Esophagus (tissue), 2 donors: Measurements from ENCODE around the gene IL26. TPM values are rescaled to one million over a fixed set of nuclear protein-coding genes. Genes with fewer than 3 reads are reported as not detected.
"Not testable (repeated sequence)": the region's sequence is repeated elsewhere in the genome, so short reads cannot be mapped to it uniquely, and the experiment has no call there.

Source experiments
- H3K27ac ChIP-seq, 2 donors: one replicate each; pipeline ENCODE4 v1.5.1; 2013; ENCODE audit warnings: low read depth in 2 of 2, mild to moderate bottlenecking in 2 of 2, inconsistent platforms in 1 of 2, low read length in 1 of 2, moderate library complexity in 1 of 2
- H3K27me3 ChIP-seq, 2 donors: one replicate each; pipeline ENCODE4 v1.6.1; 2013; ENCODE audit warnings: low read length in 2 of 2, control low read depth in 1 of 2, mild to moderate bottlenecking in 1 of 2; ENCODE audit not compliant: insufficient read depth in 2 of 2, control insufficient read depth in 1 of 2
- H3K36me3 ChIP-seq, 2 donors: one replicate each; pipeline ENCODE4 v1.6.1; 2013; ENCODE audit warnings: low read length in 1 of 2; ENCODE audit not compliant: control insufficient read depth in 2 of 2, insufficient read depth in 2 of 2
- H3K4me1 ChIP-seq, 2 donors: one replicate each; pipeline ENCODE4 v1.6.1; 2013; ENCODE audit warnings: low read length in 1 of 2; ENCODE audit not compliant: control insufficient read depth in 2 of 2, insufficient read depth in 2 of 2
- H3K4me3 ChIP-seq, 2 donors: one replicate each; pipeline ENCODE4 v1.5.1; 2013; ENCODE audit warnings: low read length in 2 of 2, mild to moderate bottlenecking in 2 of 2, low read depth in 1 of 2, moderate library complexity in 1 of 2
- H3K9me3 ChIP-seq, 2 donors: one replicate each; pipeline ENCODE4 v1.6.1; 2013; ENCODE audit warnings: mild to moderate bottlenecking in 2 of 2, low read depth in 1 of 2, low read length in 1 of 2, moderate library complexity in 1 of 2; ENCODE audit not compliant: control insufficient read depth in 2 of 2, insufficient read depth in 1 of 2
- WGBS, 2 donors: extraction: QIAGEN DNeasy Blood & Tissue Kit; methylation state at CpG; one replicate each; pipeline ENCODE4 v1.1.7; 2013; 5-methylcytosine and 5-hydroxymethylcytosine counted together
- polyA plus RNA-seq, 2 donors: library from polyadenylated mRNA; stranded (reverse); fragments of 200-250 nt; gene quantifications; one replicate each; pipeline ENCODE4 v1.2.3, GENCODE V29; 2013
- donor health status: healthy with polysubstance abuse.
- donor health status: Bipolar disorder and iron deficiency.

Gene IL26
- polyA plus RNA-seq, 2 donors, result 0.06 TPM; not detected in 1

DNA sequence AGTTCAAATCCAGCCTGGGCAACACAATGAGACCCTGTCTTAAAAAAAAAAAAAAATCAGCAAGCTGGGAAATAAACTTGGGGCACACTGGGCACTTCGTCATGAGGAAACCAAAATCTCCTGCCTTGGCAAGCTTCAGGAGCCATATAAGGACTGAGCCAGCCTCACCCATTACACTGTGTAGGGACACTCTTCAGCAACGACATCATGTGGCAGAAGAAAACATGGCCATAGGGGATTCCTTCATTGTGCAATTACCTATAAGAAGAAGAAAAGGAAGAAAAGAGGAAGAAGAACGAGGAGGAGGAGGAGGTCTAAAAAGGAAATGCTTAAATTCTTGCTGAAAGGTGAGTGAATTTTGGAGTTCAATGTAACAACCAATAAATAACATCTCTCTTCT is 40.0 kb downstream of the IL26 start:
- H3K4me3 ChIP-seq, result no peak overlapping the region
- H3K36me3 ChIP-seq, result no peaks in the 10 kb centered on the region
- H3K27ac ChIP-seq, result no peak overlapping the region
- no peaks in the 10 kb centered on the region for H3K27me3 ChIP-seq
- H3K9me3 ChIP-seq, result no peaks in the 10 kb centered on the region
- 68 to 71% methylated on average over 3 of the region's 3 CpGs for WGBS, 2 donors
- H3K4me1 ChIP-seq, result no peaks in the 10 kb centered on the region

DNA sequence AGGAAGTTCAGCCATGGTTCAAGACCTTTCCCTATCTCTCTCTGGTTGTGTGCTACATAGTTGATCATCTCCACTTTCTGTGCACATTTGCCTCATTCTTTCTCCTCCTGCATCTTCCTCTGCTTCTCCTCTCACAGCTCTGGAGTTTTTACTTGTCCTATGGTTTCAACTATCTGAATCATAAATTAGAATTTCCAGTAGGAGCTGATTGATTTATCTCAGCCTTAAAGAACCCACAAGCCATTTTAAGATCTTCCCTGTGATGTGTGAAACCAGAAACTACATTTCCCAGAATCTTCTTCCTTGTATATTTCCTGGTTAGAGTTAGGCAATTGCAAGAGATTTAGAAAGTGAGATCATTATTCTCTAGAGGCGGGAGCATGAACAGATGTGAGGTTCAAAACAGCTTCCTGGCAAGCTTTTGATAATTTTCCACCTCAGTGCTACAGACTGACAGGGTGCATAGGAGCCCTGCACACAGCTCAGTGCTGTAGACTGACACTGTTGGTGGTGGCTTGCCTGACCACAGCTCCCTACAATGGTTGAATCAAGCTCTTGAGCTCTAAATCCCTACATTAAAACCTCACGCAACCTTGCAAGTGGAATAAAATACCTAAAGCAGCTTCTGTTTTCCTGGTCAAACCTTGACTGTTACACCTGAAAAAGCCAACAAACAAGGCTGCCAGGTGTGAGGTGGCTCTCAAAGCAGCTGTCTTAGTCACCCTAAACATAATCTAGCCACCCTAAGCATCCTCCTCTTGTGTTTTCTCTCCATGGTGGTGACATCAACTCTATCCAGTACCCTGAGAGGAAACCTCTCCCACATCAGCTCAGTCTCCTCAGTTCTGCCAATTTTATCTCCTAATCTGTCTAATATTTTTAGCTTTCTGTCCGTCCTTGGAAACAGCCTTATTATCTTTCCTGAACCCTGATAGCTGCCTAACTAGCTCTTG is 44.5 kb downstream of the IL26 start:
- peak overlapping the region in 1 of 2 donors; percentile 58 for H3K27ac ChIP-seq
- H3K4me1 ChIP-seq, result no peaks in the 10 kb centered on the region
- no peaks in the 10 kb centered on the region for H3K27me3 ChIP-seq
- no peak overlapping the region for H3K4me3 ChIP-seq
- no peaks in the 10 kb centered on the region for H3K9me3 ChIP-seq
- 49 to 54% methylated on average over 3 of the region's 3 CpGs for WGBS, 2 donors
- H3K36me3 ChIP-seq, result no peaks in the 10 kb centered on the region

DNA sequence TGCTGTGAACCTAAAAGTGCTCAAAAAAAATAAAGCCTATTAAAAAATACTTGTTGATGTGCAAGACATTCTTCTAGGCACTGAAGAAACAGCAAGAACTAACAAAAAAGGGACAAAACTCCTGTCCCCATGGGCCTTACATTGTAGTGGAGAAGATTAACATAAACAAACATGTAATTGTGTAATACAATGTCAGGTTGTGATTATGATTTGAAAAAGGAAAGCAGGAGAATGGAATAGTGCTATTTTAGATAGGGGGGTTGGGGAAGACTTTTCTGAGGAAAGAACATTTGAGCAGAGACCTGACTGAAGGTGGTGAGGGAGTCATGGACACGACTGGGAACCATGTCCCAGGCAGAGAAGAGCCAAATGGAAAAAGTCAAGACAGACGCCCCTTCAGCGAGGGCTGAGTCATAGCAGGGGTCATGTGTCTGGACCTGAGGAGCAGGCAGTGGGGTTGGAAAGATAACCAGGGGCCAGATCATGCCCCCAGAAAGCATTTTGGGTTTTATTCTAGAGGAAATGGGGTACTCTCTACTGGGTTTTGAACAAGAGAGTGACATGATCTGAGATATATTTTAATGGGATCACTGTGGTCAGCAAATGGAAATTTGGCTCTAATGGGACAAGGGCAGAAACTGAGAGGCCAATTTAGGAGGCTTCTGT is 46.7 kb downstream of the IL26 start:
- WGBS, 2 donors, result 68 to 73% methylated on average over 3 of the region's 3 CpGs
- H3K27ac ChIP-seq, result no peak overlapping the region
- no peaks in the 10 kb centered on the region for H3K9me3 ChIP-seq
- H3K4me3 ChIP-seq, result no peak overlapping the region
- H3K27me3 ChIP-seq, result peaks cover 0 to 2% of the 10 kb centered on the region in 2 donors
- H3K4me1 ChIP-seq, result no peaks in the 10 kb centered on the region
- no peaks in the 10 kb centered on the region for H3K36me3 ChIP-seq

DNA sequence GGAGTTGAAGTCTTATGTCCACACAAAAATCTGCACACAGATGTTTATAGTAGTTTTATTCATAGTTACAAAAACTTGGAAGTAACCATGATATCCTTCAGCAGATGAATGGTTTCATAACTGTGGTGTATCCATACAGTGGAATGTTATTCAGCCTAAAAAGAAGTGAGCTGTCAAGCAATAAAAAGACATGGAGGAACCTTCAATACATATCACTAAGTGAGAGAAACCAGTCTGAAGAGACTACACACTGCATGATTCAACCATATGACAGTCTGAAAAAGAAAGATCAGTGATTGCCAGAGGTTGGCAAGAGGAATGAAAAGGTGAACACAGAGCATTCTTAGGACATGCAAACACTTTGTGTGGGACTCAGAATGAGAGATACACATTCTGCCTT is 47.4 kb downstream of the IL26 start:
- Histone ChIP-seq H3K9me3 (no peaks in the 10 kb centered on the region), H3K27ac (no peak overlapping the region), H3K4me1 (no peaks in the 10 kb centered on the region), H3K36me3 (no peaks in the 10 kb centered on the region), H3K27me3 (peaks cover 0 to 2% of the 10 kb centered on the region in 2 donors), H3K4me3 (no peak overlapping the region)

DNA sequence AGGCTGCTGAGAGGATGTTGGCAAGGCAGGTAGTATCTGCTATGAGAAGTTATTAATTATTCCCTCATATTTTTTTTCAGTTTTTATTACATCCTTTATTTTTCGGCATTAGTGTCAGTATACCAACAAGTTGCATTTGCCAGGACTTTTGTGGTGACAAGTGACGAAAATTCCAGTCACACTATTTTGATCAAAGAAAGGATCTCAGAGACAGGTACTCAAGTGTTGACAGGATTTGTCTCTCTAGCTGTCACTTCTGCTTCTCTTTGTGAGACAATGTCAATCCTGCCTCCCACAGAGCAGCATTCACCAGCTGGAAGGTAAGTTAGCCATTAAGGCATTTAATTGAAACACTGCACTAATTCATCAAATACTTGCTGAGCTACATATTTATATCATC is 48.0 kb downstream of the IL26 start:
- H3K9me3 ChIP-seq, result no peaks in the 10 kb centered on the region
- no peaks in the 10 kb centered on the region for H3K4me1 ChIP-seq
- no peak overlapping the region for H3K27ac ChIP-seq
- WGBS, 2 donors, result 84 to 85% methylated on average over 2 of the region's 2 CpGs
- no peaks in the 10 kb centered on the region for H3K36me3 ChIP-seq
- no peak overlapping the region for H3K4me3 ChIP-seq
- H3K27me3 ChIP-seq, result peaks cover 0 to 2% of the 10 kb centered on the region in 2 donors

DNA sequence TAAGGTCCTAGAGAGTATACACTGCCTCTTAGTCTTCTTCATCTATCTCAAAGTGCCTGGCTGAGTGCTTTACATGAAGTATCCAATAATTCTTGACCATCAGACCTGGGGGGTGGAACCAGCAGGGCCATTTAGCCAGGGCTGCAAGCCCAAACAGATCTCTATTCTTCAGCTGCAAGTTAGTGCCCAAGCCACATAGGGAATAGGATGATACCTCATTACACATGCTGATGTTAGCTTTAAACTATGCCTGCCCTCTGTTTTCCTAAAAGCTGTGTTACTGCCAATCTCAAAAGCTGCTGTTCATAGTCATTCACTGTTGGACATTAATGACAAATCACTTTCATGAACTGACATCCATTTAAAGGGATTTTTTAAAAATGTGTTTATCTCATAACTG is 49.4 kb downstream of the IL26 start:
- Histone ChIP-seq H3K27me3 (peaks cover 0 to 2% of the 10 kb centered on the region in 2 donors), H3K36me3 (no peaks in the 10 kb centered on the region), H3K4me3 (no peak overlapping the region), H3K4me1 (no peaks in the 10 kb centered on the region), H3K27ac (no peak overlapping the region), H3K9me3 (no peaks in the 10 kb centered on the region)

DNA sequence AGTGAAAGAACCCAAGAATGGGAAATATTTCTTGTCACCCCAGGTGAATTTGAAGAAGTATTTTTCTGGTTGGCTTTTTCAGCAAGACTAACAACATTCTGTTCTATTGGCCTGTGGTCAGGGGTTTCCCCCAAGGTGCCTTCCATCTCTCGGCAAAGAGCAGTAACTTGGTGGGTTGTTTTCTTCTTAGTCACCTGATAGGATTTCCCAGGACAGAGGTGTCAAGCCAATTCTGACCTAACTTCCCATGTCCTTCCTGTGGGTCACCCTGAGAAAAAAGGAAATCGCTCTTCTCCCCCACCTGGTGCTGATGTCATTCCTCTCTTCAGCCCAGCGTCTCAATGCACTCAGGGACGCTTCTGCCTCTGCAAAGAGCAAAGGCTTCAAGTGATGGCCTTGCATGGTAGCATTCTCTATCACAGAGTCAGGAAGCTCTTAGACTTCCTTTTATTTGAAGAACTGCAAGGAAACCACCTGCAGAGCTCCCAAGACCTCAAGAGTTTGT is 50.0 kb downstream of the IL26 start:
- 54 to 59% methylated on average over 4 of the region's 4 CpGs for WGBS, 2 donors
- H3K36me3 ChIP-seq, result no peaks in the 10 kb centered on the region
- no peak overlapping the region for H3K27ac ChIP-seq
- no peaks in the 10 kb centered on the region for H3K4me1 ChIP-seq
- H3K9me3 ChIP-seq, result no peaks in the 10 kb centered on the region
- peaks cover 0 to 2% of the 10 kb centered on the region in 2 donors for H3K27me3 ChIP-seq
- H3K4me3 ChIP-seq, result no peak overlapping the region

DNA sequence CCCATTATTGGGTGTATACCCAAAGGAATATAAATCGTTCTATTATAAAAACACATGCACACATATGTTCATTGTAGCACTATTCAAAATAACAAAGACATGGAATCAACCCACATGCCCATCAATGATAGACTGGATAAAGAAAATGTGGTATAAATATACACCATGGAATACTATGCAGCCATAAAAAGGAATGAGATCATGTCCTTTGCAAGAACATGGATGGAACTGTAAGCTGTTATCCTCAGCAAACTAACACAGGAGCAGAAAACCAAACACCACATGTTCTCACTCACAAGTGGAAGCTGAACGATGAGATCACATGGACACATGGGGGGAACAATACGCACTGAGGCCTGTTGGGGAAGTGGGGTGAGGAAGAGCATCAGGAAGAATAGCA is 50.8 kb downstream of the IL26 start:
- 92 to 93% methylated on average over 3 of the region's 3 CpGs for WGBS, 2 donors
- H3K36me3 ChIP-seq, H3K27me3 ChIP-seq, H3K9me3 ChIP-seq, H3K27ac ChIP-seq, H3K4me1 ChIP-seq, H3K4me3 ChIP-seq: not testable (repeated sequence)

DNA sequence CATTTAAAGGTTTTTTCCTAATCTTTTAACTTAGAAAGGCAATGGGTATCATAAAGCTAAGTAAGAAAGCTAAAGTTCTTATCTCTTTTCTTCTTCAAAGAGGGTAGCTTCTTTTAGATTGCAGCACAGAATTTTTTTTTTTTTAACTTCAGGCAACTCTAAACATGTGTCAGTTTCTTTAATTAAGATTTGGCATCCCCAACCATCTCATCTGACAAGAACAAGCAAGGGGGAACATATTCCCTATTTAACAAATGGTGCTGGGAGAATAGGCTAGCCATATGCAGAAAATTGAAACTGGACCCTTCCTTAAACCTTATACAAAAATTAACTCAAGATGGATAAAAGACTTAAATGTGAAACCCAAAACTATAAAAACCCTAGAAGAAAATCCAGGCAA is 51.8 kb downstream of the IL26 start:
- H3K9me3 ChIP-seq, result no peaks in the 10 kb centered on the region
- H3K27me3 ChIP-seq, result peaks cover 0 to 2% of the 10 kb centered on the region in 2 donors
- no peak overlapping the region for H3K27ac ChIP-seq
- no peak overlapping the region for H3K4me3 ChIP-seq
- H3K4me1 ChIP-seq, result no peaks in the 10 kb centered on the region
- H3K36me3 ChIP-seq, result no peaks in the 10 kb centered on the region
